ENCODE data around the gene CRYBB3. TPM values are rescaled to one million over a fixed set of nuclear protein-coding genes. Genes with fewer than 3 reads are reported as not detected.
"Not testable (repeated sequence)": the region's sequence is repeated elsewhere in the genome, so short reads cannot be mapped to it uniquely, and the experiment has no call there.

The CRYBB3 gene
- total RNA-seq, 4 donors from 2014 or later: not detected

DNA sequence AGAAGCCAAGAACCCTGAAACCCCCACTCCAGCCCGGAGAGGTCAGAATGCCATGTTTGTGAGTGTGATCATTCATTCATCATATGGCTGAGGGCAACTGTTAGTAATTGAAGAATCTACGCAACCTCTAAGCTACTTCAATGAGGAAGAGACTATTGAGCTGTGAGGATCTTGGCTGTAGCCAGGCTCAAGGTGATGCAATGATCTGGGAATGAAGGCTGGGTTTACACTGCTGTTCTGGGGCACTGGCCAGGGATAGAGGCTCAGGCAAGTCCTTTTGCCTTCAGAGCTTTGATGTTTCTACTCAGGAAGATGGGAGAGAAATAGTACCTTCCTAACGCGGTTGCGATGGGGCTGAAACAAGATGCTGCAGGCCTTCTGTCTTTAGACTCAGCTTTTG lies 32.6 kb downstream of the CRYBB3 start:
- H3K36me3 ChIP-seq: no peaks in the 10 kb centered on the region
- TF ChIP-seq, protein P1, sequence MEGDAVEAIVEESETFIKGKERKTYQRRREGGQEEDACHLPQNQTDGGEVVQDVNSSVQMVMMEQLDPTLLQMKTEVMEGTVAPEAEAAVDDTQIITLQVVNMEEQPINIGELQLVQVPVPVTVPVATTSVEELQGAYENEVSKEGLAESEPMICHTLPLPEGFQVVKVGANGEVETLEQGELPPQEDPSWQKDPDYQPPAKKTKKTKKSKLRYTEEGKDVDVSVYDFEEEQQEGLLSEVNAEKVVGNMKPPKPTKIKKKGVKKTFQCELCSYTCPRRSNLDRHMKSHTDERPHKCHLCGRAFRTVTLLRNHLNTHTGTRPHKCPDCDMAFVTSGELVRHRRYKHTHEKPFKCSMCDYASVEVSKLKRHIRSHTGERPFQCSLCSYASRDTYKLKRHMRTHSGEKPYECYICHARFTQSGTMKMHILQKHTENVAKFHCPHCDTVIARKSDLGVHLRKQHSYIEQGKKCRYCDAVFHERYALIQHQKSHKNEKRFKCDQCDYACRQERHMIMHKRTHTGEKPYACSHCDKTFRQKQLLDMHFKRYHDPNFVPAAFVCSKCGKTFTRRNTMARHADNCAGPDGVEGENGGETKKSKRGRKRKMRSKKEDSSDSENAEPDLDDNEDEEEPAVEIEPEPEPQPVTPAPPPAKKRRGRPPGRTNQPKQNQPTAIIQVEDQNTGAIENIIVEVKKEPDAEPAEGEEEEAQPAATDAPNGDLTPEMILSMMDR (IDR thresholded peaks at IDR 0.05): no peak
- TF ChIP-seq POLR2A (IDR thresholded peaks at IDR 0.05): no peak
- H3K4me1 ChIP-seq: peaks cover 0 to 6% of the 10 kb centered on the region in 2 donors
- H3K27me3 ChIP-seq: no peaks in the 10 kb centered on the region
- no peak overlapping the region for H3K27ac ChIP-seq
- intact Hi-C loops (cut with DNase I): loop anchor here (10.0 kb wide), 1 partner anchor 542 kb away; no protein-coding TSS in a partner anchor
- no peak for DNase-seq
- 87 to 88% methylated on average over 5 of the region's 5 CpGs for WGBS, 2 donors
- H3K4me3 ChIP-seq (replicated peaks in 1 of 3): no peak overlapping the region
- no peaks in the 10 kb centered on the region for H3K9me3 ChIP-seq

DNA sequence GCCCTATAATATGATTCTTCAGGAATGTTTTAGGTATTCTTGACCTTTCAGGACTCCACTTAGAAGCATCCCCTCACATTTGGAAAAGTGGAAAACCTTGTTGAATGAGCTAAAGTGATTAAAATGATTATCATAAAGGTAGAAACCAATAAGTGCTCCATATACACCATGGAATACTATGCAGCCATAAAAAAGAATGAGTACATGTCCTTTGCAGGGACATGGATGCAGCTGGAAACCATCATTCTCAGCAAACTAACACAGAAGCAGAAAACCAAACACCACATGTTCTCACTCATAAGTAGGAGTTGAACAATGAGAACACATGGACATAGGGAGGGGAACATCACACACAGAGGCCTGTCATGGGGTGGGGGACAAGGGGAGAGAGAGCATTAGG lies 34.0 kb downstream of the CRYBB3 start:
- H3K27me3 ChIP-seq; H3K27ac ChIP-seq; DNase-seq; H3K4me3 ChIP-seq (replicated peaks in 1 of 3); H3K36me3 ChIP-seq; H3K4me1 ChIP-seq; H3K9me3 ChIP-seq: not testable (repeated sequence)
- intact Hi-C loops (cut with DNase I): loop anchor here (10.0 kb wide), 1 partner anchor 541 kb away; no protein-coding TSS in a partner anchor

GRCh38 chr22:25235547-25236290 lies 36.1 kb downstream of the CRYBB3 start:
- Histone ChIP-seq H3K27me3 (no peaks in the 10 kb centered on the region), H3K9me3 (no peaks in the 10 kb centered on the region), H3K4me1 (peaks cover 0 to 6% of the 10 kb centered on the region in 2 donors), H3K4me3 (replicated peaks in 1 of 3) (no peak overlapping the region), H3K27ac (no peak overlapping the region), H3K36me3 (no peaks in the 10 kb centered on the region)
- 13 to 20% methylated on average over 19 to 30 of the region's 30 CpGs for WGBS, 2 donors
- TF ChIP-seq, protein P1 (IDR thresholded peaks at IDR 0.05): peak in 5 of 6 experiments; percentile 60 to 92 (median 69)
- TF ChIP-seq POLR2A (IDR thresholded peaks at IDR 0.05): no peak
- DNase-seq: peak; percentile 83 to 87
- intact Hi-C loops (cut with DNase I): loop anchor here (10.0 kb wide), 1 partner anchor 539 kb away; no protein-coding TSS in a partner anchor

DNA sequence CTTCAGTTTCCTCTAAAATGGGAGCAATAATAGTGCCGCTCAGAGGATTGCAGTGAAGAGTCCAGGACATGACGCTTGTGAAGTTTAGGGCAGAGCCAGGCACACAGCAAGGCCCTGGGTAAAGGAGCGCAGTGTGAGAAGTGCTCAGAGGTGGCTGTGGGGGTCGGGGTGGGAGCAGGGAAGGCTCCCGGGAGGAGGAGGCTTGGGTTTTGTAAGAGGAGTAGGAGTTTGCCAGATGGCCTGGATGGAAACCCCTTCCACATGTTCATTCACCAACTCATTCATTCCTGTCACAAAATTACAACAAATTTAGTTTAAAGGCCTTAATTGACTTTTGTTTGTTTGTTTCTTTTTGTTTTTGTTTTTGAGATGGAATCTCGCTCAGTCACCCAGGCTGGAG lies 36.8 kb downstream of the CRYBB3 start:
- Histone ChIP-seq H3K4me1 (peaks cover 0 to 6% of the 10 kb centered on the region in 2 donors), H3K9me3 (no peaks in the 10 kb centered on the region), H3K27me3 (no peaks in the 10 kb centered on the region), H3K27ac (no peak overlapping the region), H3K36me3 (no peaks in the 10 kb centered on the region), H3K4me3 (replicated peaks in 1 of 3) (no peak overlapping the region)
- DNase-seq: no peak
- intact Hi-C loops (cut with DNase I): loop anchor here (10.0 kb wide), 1 partner anchor 538 kb away; no protein-coding TSS in a partner anchor
- WGBS, 2 donors: 84 to 87% methylated on average over 6 of the region's 6 CpGs
- TF ChIP-seq POLR2A (IDR thresholded peaks at IDR 0.05): no peak
- TF ChIP-seq, protein P1 (IDR thresholded peaks at IDR 0.05): no peak

GRCh38 chr22:25237503-25237902 lies 37.8 kb downstream of the CRYBB3 start:
- H3K27me3 ChIP-seq: no peaks in the 10 kb centered on the region
- H3K36me3 ChIP-seq: no peaks in the 10 kb centered on the region
- no peak for DNase-seq
- H3K4me3 ChIP-seq (replicated peaks in 1 of 3): no peak overlapping the region
- H3K4me1 ChIP-seq: peaks cover 0 to 6% of the 10 kb centered on the region in 2 donors
- intact Hi-C loops (cut with DNase I): loop anchor here (10.0 kb wide), 1 partner anchor 537 kb away; no protein-coding TSS in a partner anchor
- H3K9me3 ChIP-seq: no peaks in the 10 kb centered on the region
- no peak for TF ChIP-seq POLR2A (IDR thresholded peaks at IDR 0.05)
- TF ChIP-seq, protein P1 (IDR thresholded peaks at IDR 0.05): no peak
- WGBS, 2 donors: 89 to 94% methylated on average over 4 of the region's 4 CpGs
- H3K27ac ChIP-seq: no peak overlapping the region

DNA sequence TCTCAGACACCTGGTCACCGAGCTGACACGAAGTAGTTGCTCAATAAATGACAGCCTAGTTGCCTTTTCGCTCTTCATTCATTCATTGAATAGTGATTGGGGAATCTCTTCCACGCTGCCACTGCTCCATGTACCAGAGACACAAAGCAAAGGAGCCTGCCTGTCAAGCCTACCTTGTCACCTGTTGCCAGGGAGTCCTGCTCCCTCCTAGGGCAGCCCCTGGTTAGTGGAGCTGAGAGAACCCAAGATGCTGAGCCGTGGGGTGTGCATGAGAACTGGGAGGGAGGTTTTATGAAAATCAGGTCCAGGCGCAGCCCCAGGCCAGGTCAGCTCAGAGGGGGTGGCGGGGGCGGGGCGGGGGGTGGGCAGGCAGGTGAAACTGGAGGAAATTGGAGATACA lies 38.4 kb downstream of the CRYBB3 start:
- WGBS, 2 donors: 75 to 80% methylated on average over 9 of the region's 9 CpGs
- not testable (repeated sequence) for H3K27me3 ChIP-seq; DNase-seq; H3K9me3 ChIP-seq; H3K27ac ChIP-seq; H3K4me3 ChIP-seq (replicated peaks in 1 of 3); H3K36me3 ChIP-seq; H3K4me1 ChIP-seq
- intact Hi-C loops (cut with DNase I): loop anchor here (10.0 kb wide), 1 partner anchor 537 kb away; no protein-coding TSS in a partner anchor

DNA sequence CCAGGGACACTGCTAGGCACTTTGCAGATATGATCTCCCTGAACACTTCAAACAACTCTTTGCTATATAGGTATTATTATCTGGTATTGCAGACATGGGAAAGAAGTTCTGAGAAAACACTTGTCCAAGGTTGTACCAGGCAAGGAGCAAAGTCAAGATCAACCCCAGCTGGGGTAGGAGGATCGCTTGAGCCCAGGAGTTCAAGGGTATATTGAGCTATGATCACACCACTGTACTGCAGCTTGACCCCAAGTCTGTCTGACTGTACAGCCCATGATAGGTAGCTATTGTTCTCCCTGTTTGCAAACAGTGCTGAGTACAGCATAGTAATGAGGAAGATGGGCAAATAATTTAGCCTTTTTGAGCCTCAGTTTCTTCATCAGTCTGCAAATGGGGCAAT lies 55.5 kb downstream of the CRYBB3 start:
- H3K27me3 ChIP-seq; H3K36me3 ChIP-seq; H3K4me1 ChIP-seq; H3K4me3 ChIP-seq (replicated peaks in 1 of 3); H3K9me3 ChIP-seq; H3K27ac ChIP-seq; DNase-seq; intact Hi-C loops (cut with DNase I): not testable (repeated sequence)
- WGBS, 2 donors: 69 to 92% methylated on average over 1 of the region's 1 CpG

Data from thyroid gland (tissue), 4 donors.